H1 (cell line): ENCODE data around the gene TRABD2A. TPM values are rescaled to one million over a fixed set of nuclear protein-coding genes. Genes with fewer than 3 reads are reported as not detected.

Experiments used
- CTCF ChIA-PET: fragments of 300-600 bp; sonication (Branson Sonifier 250); formaldehyde crosslinking; loops from one replicate; lab custom pipeline; 2021; ENCODE audit not compliant: partially characterized antibody; lab: Charles Lee
- POLR2A ChIA-PET: fragments of 300-600 bp; sonication (Branson Sonifier 250); formaldehyde crosslinking; loops from one replicate; lab custom pipeline; 2021; ENCODE audit warnings: inconsistent platforms; ENCODE audit not compliant: partially characterized antibody; lab: Charles Lee
- DNase-seq, 2 experiments: peaks; one replicate each; pipeline versions ENCODE4 v3.0.0 to v3.0.0-alpha.2; 2010 to 2022; ENCODE audit warnings: low spot score in 2 of 2, low read depth in 1 of 2, mixed read lengths in 1 of 2
- FAIRE-seq: peaks from 2 replicates; lab custom pipeline; 2011; peaks lifted over from hg19 to GRCh38; lab: Jason Lieb, UNC
- H2AFZ ChIP-seq: 2 replicates; pipeline ENCODE4 v1.8.1; 2012; ENCODE audit warnings: low read length, inconsistent platforms
- H2AK5ac ChIP-seq: 2 replicates; pipeline ENCODE4 v1.6.1; 2013; ENCODE audit warnings: low read depth, low read length
- H2BK120ac ChIP-seq: replicated peaks from 2 replicates; pipeline ENCODE3; 2013; ENCODE audit warnings: low read depth, low read length, inconsistent platforms
- H2BK12ac ChIP-seq: 2 replicates; pipeline ENCODE4 v1.6.1; 2013; ENCODE audit warnings: low read depth, low read length
- H2BK15ac ChIP-seq: 2 replicates; pipeline ENCODE4 v1.6.1; 2013; ENCODE audit warnings: low read length
- H2BK20ac ChIP-seq: 2 replicates; pipeline ENCODE4 v1.6.1; 2013; ENCODE audit warnings: low read length
- H2BK5ac ChIP-seq: 2 replicates; pipeline ENCODE4 v1.6.1; 2013; ENCODE audit warnings: low read depth, low read length
- H3K14ac ChIP-seq: 2 replicates; pipeline ENCODE4 v1.6.1; 2013; ENCODE audit warnings: inconsistent platforms; ENCODE audit not compliant: insufficient read length
- H3K18ac ChIP-seq: 2 replicates; pipeline ENCODE4 v1.6.1; 2013; ENCODE audit warnings: low read length; ENCODE audit errors: extremely low read depth
- H3K23ac ChIP-seq: 2 replicates; pipeline ENCODE4 v1.6.1; 2013; ENCODE audit warnings: inconsistent platforms; ENCODE audit not compliant: insufficient read length
- H3K23me2 ChIP-seq: 2 replicates; pipeline ENCODE4 v1.6.1; 2013; ENCODE audit warnings: low read depth, low read length
- H3K27ac ChIP-seq: 2 replicates; pipeline ENCODE4 v1.6.1; 2011; ENCODE audit warnings: low read depth, low read length, inconsistent platforms
- H3K27me3 ChIP-seq, 4 experiments: replicated peaks in 1 of 4; 1 replicate in 1 of 4; 2 replicates in 3 of 4; pipeline versions ENCODE4 v1.6.1 to v1.8.1; 2011 to 2013; ENCODE audit warnings: low read length in 3 of 4, mild to moderate bottlenecking in 3 of 4, inconsistent platforms in 2 of 4, mixed read lengths in 2 of 4, moderate library complexity in 1 of 4; ENCODE audit not compliant: control insufficient read depth in 3 of 4, insufficient read depth in 3 of 4; ENCODE audit errors: extremely low read depth in 1 of 4
- H3K36me3 ChIP-seq, 4 experiments: 2 replicates each; pipeline versions ENCODE4 v1.6.1 to v1.8.1; 2011 to 2013; ENCODE audit warnings: mild to moderate bottlenecking in 4 of 4, low read length in 3 of 4, moderate library complexity in 2 of 4, control low read depth in 1 of 4, inconsistent platforms in 1 of 4; ENCODE audit not compliant: insufficient read depth in 4 of 4, control insufficient read depth in 2 of 4
- H3K4ac ChIP-seq: replicated peaks from 2 replicates; pipeline ENCODE3; 2013; ENCODE audit warnings: low read length, low read depth, mixed read lengths, inconsistent platforms; ENCODE audit not compliant: insufficient read length
- H3K4me1 ChIP-seq, 4 experiments: replicated peaks in 1 of 4; 1 replicate in 1 of 4; 2 replicates in 3 of 4; pipeline versions ENCODE4 v1.6.1 to v1.8.1; 2011 to 2013; ENCODE audit warnings: low read length in 3 of 4, inconsistent platforms in 2 of 4, mixed read lengths in 1 of 4; ENCODE audit not compliant: insufficient read depth in 4 of 4, control insufficient read depth in 3 of 4
- H3K4me2 ChIP-seq, 2 experiments: 2 replicates each; pipeline versions ENCODE4 v1.6.1 to v1.8.1; 2011 to 2013; ENCODE audit warnings: low read depth in 2 of 2, low read length in 2 of 2, control low read depth in 1 of 2, inconsistent platforms in 1 of 2, mild to moderate bottlenecking in 1 of 2; ENCODE audit not compliant: insufficient read depth in 1 of 2
- H3K4me3 ChIP-seq, 4 experiments: fragments of 200-600, 300-600 bp in 1 of 4; sonication (generic), shearing (Covaris generic), sonication (Bioruptor Twin) in 1 of 4; 2 replicates each; pipeline versions ENCODE4 v1.5.1 to v1.8.1; 2011 to 2016; ENCODE audit warnings: low read length in 4 of 4, low read depth in 3 of 4, control low read depth in 2 of 4, inconsistent platforms in 2 of 4, mild to moderate bottlenecking in 2 of 4, mixed read lengths in 1 of 4, moderate library complexity in 1 of 4; ENCODE audit not compliant: insufficient read depth in 2 of 4; ENCODE audit errors: extremely low read depth in 1 of 4
- H3K56ac ChIP-seq: replicated peaks from 2 replicates; pipeline ENCODE3; 2013; ENCODE audit warnings: low read depth, mild to moderate bottlenecking, mixed read lengths, low read length, inconsistent platforms; ENCODE audit not compliant: insufficient read length
- H3K79me1 ChIP-seq: 2 replicates; pipeline ENCODE4 v1.6.1; 2013; ENCODE audit warnings: low read depth, low read length, control low read depth
- H3K79me2 ChIP-seq, 2 experiments: 2 replicates each; pipeline versions ENCODE4 v1.6.1 to v1.8.1; 2012 to 2013; ENCODE audit warnings: low read length in 2 of 2, mild to moderate bottlenecking in 2 of 2, inconsistent platforms in 1 of 2; ENCODE audit not compliant: insufficient read depth in 2 of 2, control insufficient read depth in 1 of 2
- H3K9ac ChIP-seq, 4 experiments: replicated peaks in 1 of 4; 1 replicate in 1 of 4; 2 replicates in 3 of 4; pipeline versions ENCODE4 v1.6.1 to v1.8.1; 2011 to 2013; ENCODE audit warnings: low read depth in 3 of 4, low read length in 3 of 4, control low read depth in 2 of 4, mild to moderate bottlenecking in 2 of 4, moderate library complexity in 2 of 4, inconsistent platforms in 1 of 4; ENCODE audit errors: extremely low read depth in 1 of 4
- H3K9me3 ChIP-seq, 2 experiments: 2 replicates each; pipeline versions ENCODE4 v1.6.1 to v1.8.1; 2012 to 2013; ENCODE audit warnings: mild to moderate bottlenecking in 2 of 2, moderate library complexity in 2 of 2, control low read depth in 1 of 2, inconsistent platforms in 1 of 2, low read depth in 1 of 2, low read length in 1 of 2, mixed read lengths in 1 of 2; ENCODE audit not compliant: insufficient read depth in 2 of 2
- H4K20me1 ChIP-seq, 2 experiments: replicated peaks in 1 of 2; 2 replicates each; pipeline versions ENCODE3 to v1.8.1; 2011 to 2013; ENCODE audit warnings: inconsistent platforms in 2 of 2, low read length in 2 of 2, mild to moderate bottlenecking in 1 of 2; ENCODE audit not compliant: insufficient read depth in 2 of 2, control insufficient read depth in 1 of 2
- H4K5ac ChIP-seq: 2 replicates; pipeline ENCODE4 v1.6.1; 2013; ENCODE audit warnings: low read length, low read depth, mixed read lengths, inconsistent platforms; ENCODE audit not compliant: insufficient read length
- H4K8ac ChIP-seq: 2 replicates; pipeline ENCODE4 v1.8.0; 2013; ENCODE audit warnings: mild to moderate bottlenecking, moderate library complexity, low read length, inconsistent platforms; ENCODE audit not compliant: insufficient read depth; ENCODE audit errors: extremely low read depth
- H4K91ac ChIP-seq: replicated peaks from 2 replicates; pipeline ENCODE3; 2013; ENCODE audit warnings: low read length, mixed read lengths, inconsistent platforms; ENCODE audit not compliant: insufficient read length
- BACH1 ChIP-seq: IDR thresholded peaks from 2 replicates; pipeline ENCODE4 v1.6.1; 2012; ENCODE audit warnings: low read length, improper control_type of control experiment
- CBX5 ChIP-seq: fragments of 300-800, 300-1000 bp; sonication (generic); IDR thresholded peaks from 2 replicates; pipeline ENCODE4 v1.7.1; 2016; ENCODE audit warnings: antibody characterized with exemption, low read length, low read depth
- MAFK ChIP-seq: IDR thresholded peaks from 2 replicates; pipeline ENCODE4 v1.6.1; 2012; ENCODE audit warnings: low read depth, mild to moderate bottlenecking, improper control_type of control experiment, low read length
- POLR2A ChIP-seq, 2 experiments: IDR thresholded peaks; 1 replicate in 1 of 2; 2 replicates in 1 of 2; pipeline ENCODE4 v1.6.1; 2011; ENCODE audit warnings: low read depth in 2 of 2, low read length in 2 of 2, mild to moderate bottlenecking in 2 of 2; ENCODE audit errors: control extremely low read depth in 1 of 2
- SRF ChIP-seq: IDR thresholded peaks from 2 replicates; pipeline ENCODE4 v1.6.1; 2011; ENCODE audit warnings: mild to moderate bottlenecking, low read depth, low read length, moderate library complexity
- WGBS, 2 experiments: shearing (Covaris generic) in 1 of 2; methylation state at CpG; one replicate each; pipeline versions ENCODE4 v1.1.6 to v1.1.7; 2013 to 2015; ENCODE audit warnings: low lambda C conversion rate in 2 of 2, mixed read lengths in 2 of 2, inconsistent platforms in 1 of 2, low coverage in 1 of 2, missing lambda C conversion rate in 1 of 2; ENCODE audit not compliant: insufficient replicate concordance in 2 of 2, insufficient coverage in 1 of 2, insufficient read length in 1 of 2; ENCODE audit errors: extremely low coverage in 1 of 2, missing lambda C conversion rate in 1 of 2; 5-methylcytosine and 5-hydroxymethylcytosine counted together
- polyA plus RNA-seq, 7 experiments: library from polyadenylated mRNA; depleted of rRNA in 3 of 7; stranded (reverse) in 5 of 7; unstranded in 2 of 7; fragments of >200 nt in 5 of 7; fragments of 200-250 nt in 2 of 7; gene quantifications; 1 replicate in 5 of 7; 2 replicates in 1 of 7; 4 replicates in 1 of 7; pipeline versions ENCODE4 v1.2.1 to v1.2.3, GENCODE V29; 2011 to 2013; ENCODE audit warnings: missing spikeins in 2 of 7, mixed read lengths in 2 of 7
- total RNA-seq: library from RNA; stranded (reverse); fragmentation: NEBNext Ultra II Directional; extraction: Animal tissue kit (Norgen Biotek cat#: 25700); gene quantifications from 2 replicates; pipeline ENCODE4 v1.2.1, GENCODE V29; 2021
- TF ChIP-seq, protein P1 (sequence below): IDR thresholded peaks from 2 replicates; pipeline ENCODE4 v1.6.1; 2012; ENCODE audit warnings: inconsistent platforms

Gene TRABD2A
- total and polyA plus RNA-seq, 2 of the 8 experiments (the other 6 are each of a cell fraction or from before 2014, with no cell fraction given) = 17.3 to 18.6 TPM

DNA sequence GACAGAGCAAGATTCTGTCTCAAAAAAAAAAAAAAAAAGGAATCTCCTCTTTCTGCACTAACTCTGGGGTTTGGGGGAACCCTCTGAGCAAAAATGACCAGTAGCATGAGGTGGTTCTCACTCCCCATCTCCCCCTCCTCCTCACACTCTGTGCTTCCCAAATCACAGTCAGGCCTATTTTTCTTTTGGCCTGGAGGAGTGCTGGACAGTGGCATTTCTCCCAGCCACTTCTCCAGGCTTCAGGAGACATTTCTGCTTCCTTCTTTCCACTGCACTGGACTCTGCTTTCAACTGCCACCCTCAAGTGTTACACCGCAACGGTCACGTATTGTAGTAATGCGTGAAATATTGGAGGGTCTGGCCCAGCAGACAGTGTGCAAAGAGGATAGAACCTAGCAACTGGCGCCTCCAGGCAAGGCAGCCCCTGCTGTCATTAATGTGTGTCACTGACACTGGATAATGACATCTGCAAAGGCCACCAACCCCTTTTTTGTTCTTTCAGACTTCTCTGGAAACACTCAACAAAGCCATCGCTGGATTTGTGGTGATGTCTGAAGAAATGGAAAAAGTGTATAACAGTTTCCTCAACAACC is 68.9 kb downstream of the TRABD2A start:
- H3K18ac ChIP-seq = no peak overlapping the region
- no peak overlapping the region for H4K91ac ChIP-seq
- no peaks in the 10 kb centered on the region for H3K79me1 ChIP-seq
- TF ChIP-seq POLR2A (IDR thresholded peaks at IDR 0.05; ENCODE audit: control extremely low read depth in 1 of 2, low read depth in 2 of 2, low read length in 2 of 2) (no peak), BACH1 (no peak), MAFK (no peak), SRF (no peak), CBX5 (no peak)
- TF ChIP-seq, protein P1, sequence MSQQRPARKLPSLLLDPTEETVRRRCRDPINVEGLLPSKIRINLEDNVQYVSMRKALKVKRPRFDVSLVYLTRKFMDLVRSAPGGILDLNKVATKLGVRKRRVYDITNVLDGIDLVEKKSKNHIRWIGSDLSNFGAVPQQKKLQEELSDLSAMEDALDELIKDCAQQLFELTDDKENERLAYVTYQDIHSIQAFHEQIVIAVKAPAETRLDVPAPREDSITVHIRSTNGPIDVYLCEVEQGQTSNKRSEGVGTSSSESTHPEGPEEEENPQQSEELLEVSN = no peak
- H2BK12ac ChIP-seq = no peak overlapping the region
- H3K14ac ChIP-seq = no peak overlapping the region
- no peak overlapping the region for H2AFZ ChIP-seq
- no peak overlapping the region for H2AK5ac ChIP-seq
- no peaks in the 10 kb centered on the region for H3K27me3 ChIP-seq
- no peaks in the 10 kb centered on the region for H4K20me1 ChIP-seq
- no peaks in the 10 kb centered on the region for H3K36me3 ChIP-seq
- no peaks in the 10 kb centered on the region for H3K23me2 ChIP-seq
- no peak overlapping the region for H4K8ac ChIP-seq
- no peak overlapping the region for H2BK5ac ChIP-seq
- H3K4me2 ChIP-seq = no peak overlapping the region
- H2BK15ac ChIP-seq = no peak overlapping the region
- ChIA-PET POLR2A (no interaction called here), CTCF (no interaction called here)
- H3K79me2 ChIP-seq = no peaks in the 10 kb centered on the region
- H2BK120ac ChIP-seq = no peak overlapping the region
- no peak overlapping the region for H3K9ac ChIP-seq
- no peaks in the 10 kb centered on the region; a peak in 1 of 4 replicates for H3K9me3 ChIP-seq
- no peak overlapping the region for H3K4me3 ChIP-seq
- FAIRE-seq = no peak
- H4K5ac ChIP-seq = no peak overlapping the region
- no peak overlapping the region for H2BK20ac ChIP-seq
- no peaks in the 10 kb centered on the region for H3K4me1 ChIP-seq
- H3K4ac ChIP-seq = no peak overlapping the region
- 91% methylated on average over 6 of the region's 6 CpGs; no CpG with 5 or more reads in 1 of the 2 experiments for WGBS, 2 experiments
- DNase-seq = no peak
- no peak overlapping the region for H3K27ac ChIP-seq
- no peak overlapping the region for H3K56ac ChIP-seq
- H3K23ac ChIP-seq = no peak overlapping the region
